ENCODE measurements around the gene MAGI2.

The MAGI2 gene

GRCh38 chr7:78151229-78151628 is 1302.2 kb downstream of the MAGI2 start:
- H3K36me3 ChIP-seq (ENCODE audit: control insufficient read depth, insufficient read depth, low read length, severe bottlenecking): no peaks in the 10 kb centered on the region
- DNase-seq (ENCODE audit: low read depth): peak; percentile 84
- no peaks in the 10 kb centered on the region for H3K9me3 ChIP-seq (ENCODE audit: control insufficient read depth, low read length)
- peaks cover 34% of the 10 kb centered on the region for H3K4me1 ChIP-seq (ENCODE audit: control insufficient read depth, insufficient read depth, low read length)
- no peaks in the 10 kb centered on the region for H3K27me3 ChIP-seq (replicated peaks; ENCODE audit: control insufficient read depth, insufficient read depth, low read length)
- H3K9ac ChIP-seq (ENCODE audit: low read length): no peak overlapping the region
- H3K4me3 ChIP-seq (ENCODE audit: low read length): no peak overlapping the region

- Histone ChIP-seq H3K9me3 (ENCODE audit: control insufficient read depth, low read length) (no peaks in the 10 kb centered on the region), H3K4me1 (ENCODE audit: control insufficient read depth, insufficient read depth, low read length) (peaks cover 34% of the 10 kb centered on the region), H3K36me3 (ENCODE audit: control insufficient read depth, insufficient read depth, low read length, severe bottlenecking) (no peaks in the 10 kb centered on the region), H3K9ac (ENCODE audit: low read length) (no peak overlapping the region), H3K4me3 (ENCODE audit: low read length) (peak overlapping the region; percentile 34), H3K27me3 (replicated peaks; ENCODE audit: control insufficient read depth, insufficient read depth, low read length) (no peaks in the 10 kb centered on the region)
- peak; percentile 67 for DNase-seq (ENCODE audit: low read depth)
These were observed 1303.7 kb downstream of the MAGI2 start for GRCh38 chr7:78149787-78150186.

GRCh38 chr7:78148166-78148894 is 1305.1 kb downstream of the MAGI2 start:
- no peaks in the 10 kb centered on the region for H3K27me3 ChIP-seq (replicated peaks; ENCODE audit: control insufficient read depth, insufficient read depth, low read length)
- H3K36me3 ChIP-seq (ENCODE audit: control insufficient read depth, insufficient read depth, low read length, severe bottlenecking): no peaks in the 10 kb centered on the region
- H3K9me3 ChIP-seq (ENCODE audit: control insufficient read depth, low read length): no peaks in the 10 kb centered on the region
- H3K4me1 ChIP-seq (ENCODE audit: control insufficient read depth, insufficient read depth, low read length): peaks cover 34% of the 10 kb centered on the region
- no peak overlapping the region for H3K4me3 ChIP-seq (ENCODE audit: low read length)
- peak; percentile 41 for DNase-seq (ENCODE audit: low read depth)
- no peak overlapping the region for H3K9ac ChIP-seq (ENCODE audit: low read length)

GRCh38 chr7:78146546-78146945 is 1306.9 kb downstream of the MAGI2 start:
- H3K9ac ChIP-seq (ENCODE audit: low read length): no peak overlapping the region
- no peaks in the 10 kb centered on the region for H3K9me3 ChIP-seq (ENCODE audit: control insufficient read depth, low read length)
- H3K27me3 ChIP-seq (replicated peaks; ENCODE audit: control insufficient read depth, insufficient read depth, low read length): no peaks in the 10 kb centered on the region

GRCh38 chr7:78143661-78144060 is 1309.8 kb downstream of the MAGI2 start:
- Histone ChIP-seq H3K9ac (ENCODE audit: low read length) (no peak overlapping the region), H3K9me3 (ENCODE audit: control insufficient read depth, low read length) (no peaks in the 10 kb centered on the region), H3K27me3 (replicated peaks; ENCODE audit: control insufficient read depth, insufficient read depth, low read length) (no peaks in the 10 kb centered on the region), H3K4me3 (ENCODE audit: low read length) (no peak overlapping the region), H3K36me3 (ENCODE audit: control insufficient read depth, insufficient read depth, low read length, severe bottlenecking) (no peaks in the 10 kb centered on the region), H3K4me1 (ENCODE audit: control insufficient read depth, insufficient read depth, low read length) (peaks cover 19% of the 10 kb centered on the region)
- DNase-seq (ENCODE audit: low read depth): peak; percentile 50

More at GRCh38 chr7:78146546-78146945, 1306.9 kb downstream of the MAGI2 start:
- no peak overlapping the region for H3K4me3 ChIP-seq (ENCODE audit: low read length)
- no peak for DNase-seq (ENCODE audit: low read depth)
- peaks cover 31% of the 10 kb centered on the region for H3K4me1 ChIP-seq (ENCODE audit: control insufficient read depth, insufficient read depth, low read length)
- no peaks in the 10 kb centered on the region for H3K36me3 ChIP-seq (ENCODE audit: control insufficient read depth, insufficient read depth, low read length, severe bottlenecking)

GRCh38 chr7:78141522-78142281 is 1311.8 kb downstream of the MAGI2 start:
- Histone ChIP-seq H3K36me3 (ENCODE audit: control insufficient read depth, insufficient read depth, low read length, severe bottlenecking) (no peaks in the 10 kb centered on the region), H3K9me3 (ENCODE audit: control insufficient read depth, low read length) (no peaks in the 10 kb centered on the region)

GRCh38 chr7:78140109-78140508 is 1313.4 kb downstream of the MAGI2 start:
- Histone ChIP-seq H3K9me3 (ENCODE audit: control insufficient read depth, low read length) (no peaks in the 10 kb centered on the region), H3K36me3 (ENCODE audit: control insufficient read depth, insufficient read depth, low read length, severe bottlenecking) (no peaks in the 10 kb centered on the region), H3K9ac (ENCODE audit: low read length) (no peak overlapping the region), H3K4me3 (ENCODE audit: low read length) (no peak overlapping the region), H3K4me1 (ENCODE audit: control insufficient read depth, insufficient read depth, low read length) (peaks cover 21% of the 10 kb centered on the region), H3K27me3 (replicated peaks; ENCODE audit: control insufficient read depth, insufficient read depth, low read length) (no peaks in the 10 kb centered on the region)
- no peak for DNase-seq (ENCODE audit: low read depth)

More at GRCh38 chr7:78141522-78142281, 1311.8 kb downstream of the MAGI2 start:
- Histone ChIP-seq H3K4me1 (ENCODE audit: control insufficient read depth, insufficient read depth, low read length) (peaks cover 21% of the 10 kb centered on the region), H3K9ac (ENCODE audit: low read length) (no peak overlapping the region), H3K27me3 (replicated peaks; ENCODE audit: control insufficient read depth, insufficient read depth, low read length) (no peaks in the 10 kb centered on the region), H3K4me3 (ENCODE audit: low read length) (no peak overlapping the region)
- DNase-seq (ENCODE audit: low read depth): peak; percentile 69

GRCh38 chr7:78139335-78139734 is 1314.1 kb downstream of the MAGI2 start:
- Histone ChIP-seq H3K27me3 (replicated peaks; ENCODE audit: control insufficient read depth, insufficient read depth, low read length) (no peaks in the 10 kb centered on the region), H3K36me3 (ENCODE audit: control insufficient read depth, insufficient read depth, low read length, severe bottlenecking) (no peaks in the 10 kb centered on the region), H3K9me3 (ENCODE audit: control insufficient read depth, low read length) (no peaks in the 10 kb centered on the region), H3K4me1 (ENCODE audit: control insufficient read depth, insufficient read depth, low read length) (peaks cover 21% of the 10 kb centered on the region), H3K4me3 (ENCODE audit: low read length) (no peak overlapping the region), H3K9ac (ENCODE audit: low read length) (no peak overlapping the region)
- DNase-seq (ENCODE audit: low read depth): no peak

GRCh38 chr7:78134774-78135173 is 1318.7 kb downstream of the MAGI2 start:
- Histone ChIP-seq H3K9me3 (ENCODE audit: control insufficient read depth, low read length) (no peaks in the 10 kb centered on the region), H3K36me3 (ENCODE audit: control insufficient read depth, insufficient read depth, low read length, severe bottlenecking) (no peaks in the 10 kb centered on the region), H3K4me3 (ENCODE audit: low read length) (no peak overlapping the region), H3K4me1 (ENCODE audit: control insufficient read depth, insufficient read depth, low read length) (peaks cover 11% of the 10 kb centered on the region), H3K9ac (ENCODE audit: low read length) (no peak overlapping the region), H3K27me3 (replicated peaks; ENCODE audit: control insufficient read depth, insufficient read depth, low read length) (no peaks in the 10 kb centered on the region)
- no peak for DNase-seq (ENCODE audit: low read depth)

- Histone ChIP-seq H3K36me3 (ENCODE audit: control insufficient read depth, insufficient read depth, low read length, severe bottlenecking) (no peaks in the 10 kb centered on the region), H3K4me3 (ENCODE audit: low read length) (no peak overlapping the region), H3K27me3 (replicated peaks; ENCODE audit: control insufficient read depth, insufficient read depth, low read length) (no peaks in the 10 kb centered on the region), H3K9me3 (ENCODE audit: control insufficient read depth, low read length) (no peaks in the 10 kb centered on the region), H3K4me1 (ENCODE audit: control insufficient read depth, insufficient read depth, low read length) (peaks cover 7% of the 10 kb centered on the region), H3K9ac (ENCODE audit: low read length) (no peak overlapping the region)
- peak; percentile 83 for DNase-seq (ENCODE audit: low read depth)
These were observed 1319.2 kb downstream of the MAGI2 start for GRCh38 chr7:78134256-78134655.

GRCh38 chr7:78130446-78131215 is 1322.8 kb downstream of the MAGI2 start:
- no peak for DNase-seq (ENCODE audit: low read depth)
- Histone ChIP-seq H3K9me3 (ENCODE audit: control insufficient read depth, low read length) (no peaks in the 10 kb centered on the region), H3K27me3 (replicated peaks; ENCODE audit: control insufficient read depth, insufficient read depth, low read length) (no peaks in the 10 kb centered on the region), H3K9ac (ENCODE audit: low read length) (no peak overlapping the region), H3K36me3 (ENCODE audit: control insufficient read depth, insufficient read depth, low read length, severe bottlenecking) (no peaks in the 10 kb centered on the region), H3K4me3 (ENCODE audit: low read length) (no peak overlapping the region), H3K4me1 (ENCODE audit: control insufficient read depth, insufficient read depth, low read length) (no peaks in the 10 kb centered on the region)

All from adipocyte (in vitro differentiated cells).